Mucosa of descending colon (tissue), 3 donors: Measurements from ENCODE around the gene LGI2. TPM values are rescaled to one million over a fixed set of nuclear protein-coding genes. Genes with fewer than 3 reads are reported as not detected.

ENCODE experiments used
- ATAC-seq: fragments of 200-7000 bp; cut with Tn5 transposase; one replicate; pipeline ENCODE4 v1.9.1; 2020; ENCODE audit warnings: mild to moderate bottlenecking, moderate library complexity
- DNase-seq, 3 donors: peaks; one replicate each; pipeline ENCODE4 v3.0.0-alpha.2; 2020
- H3K36me3 ChIP-seq: fragments of 200-600 bp; one replicate; pipeline ENCODE4 v1.8.0; 2021; ENCODE audit warnings: low read depth, mild to moderate bottlenecking
- H3K4me1 ChIP-seq: fragments of 200-600 bp; one replicate; pipeline ENCODE4 v1.8.0; 2021; ENCODE audit warnings: low read depth, mild to moderate bottlenecking
- H3K4me3 ChIP-seq: fragments of 200-600 bp; one replicate; pipeline ENCODE4 v1.8.0; 2021; ENCODE audit warnings: mild to moderate bottlenecking
- H3K9me3 ChIP-seq: fragments of 200-600 bp; one replicate; pipeline ENCODE4 v1.8.0; 2021; ENCODE audit warnings: mild to moderate bottlenecking
- intact Hi-C, 2 donors: fragments of 100-400 bp; cut with DNase I in 1 of 2; cut with micrococcal nuclease in 1 of 2; formaldehyde crosslinking; loops; one replicate each; pipeline versions ENCODE4 v1.11.0 to v1.11.1; 2022; cut with DNase I, micrococcal nuclease
- long read RNA-seq, 2 donors: library from polyadenylated mRNA; unstranded; transcript quantifications; one replicate each; pipeline ENCODE4 v2.0.0, GENCODE V29; 2019 to 2021
- total RNA-seq, 3 donors: library from RNA; stranded (reverse); fragmentation: NEBNext Ultra II Directional in 2 of 3; extraction: Animal tissue kit (Norgen Biotek cat#: 25700) in 2 of 3; gene quantifications; one replicate each; pipeline versions ENCODE4 v1.2.1 to v1.2.4, GENCODE V29; 2021 to 2023
- TF ChIP-seq, protein P1 (sequence below): fragments of 200-600 bp; IDR thresholded peaks from one replicate; pipeline ENCODE4 v1.8.0; 2022; ENCODE audit warnings: antibody characterized with exemption, mild to moderate bottlenecking
- donor health status: DM: no; HTN: no; CAD: no; lungs with moderate emphysema.
- donor health status: DM: no; HTN: no; CAD: no.
- donor health status: DM: no; HTN: yes; CAD: no.

The LGI2 gene, protein sequence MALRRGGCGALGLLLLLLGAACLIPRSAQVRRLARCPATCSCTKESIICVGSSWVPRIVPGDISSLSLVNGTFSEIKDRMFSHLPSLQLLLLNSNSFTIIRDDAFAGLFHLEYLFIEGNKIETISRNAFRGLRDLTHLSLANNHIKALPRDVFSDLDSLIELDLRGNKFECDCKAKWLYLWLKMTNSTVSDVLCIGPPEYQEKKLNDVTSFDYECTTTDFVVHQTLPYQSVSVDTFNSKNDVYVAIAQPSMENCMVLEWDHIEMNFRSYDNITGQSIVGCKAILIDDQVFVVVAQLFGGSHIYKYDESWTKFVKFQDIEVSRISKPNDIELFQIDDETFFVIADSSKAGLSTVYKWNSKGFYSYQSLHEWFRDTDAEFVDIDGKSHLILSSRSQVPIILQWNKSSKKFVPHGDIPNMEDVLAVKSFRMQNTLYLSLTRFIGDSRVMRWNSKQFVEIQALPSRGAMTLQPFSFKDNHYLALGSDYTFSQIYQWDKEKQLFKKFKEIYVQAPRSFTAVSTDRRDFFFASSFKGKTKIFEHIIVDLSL
- 1 to 10 TPM in 1 of 3 donors, under 1 TPM in 2; 0.43 to 2.5 (median 0.53) TPM for total RNA-seq
- long read RNA-seq, donor 1, full-length matches to known transcripts, result 1 of 1 reads
- long read RNA-seq, donor 1, partial matches to known transcripts, result 0 of 1 reads
- long read RNA-seq, donor 1, other reads (novel, unspliced or antisense), result 0 of 1 reads
- long read RNA-seq, donor 2, result 0 reads

DNA sequence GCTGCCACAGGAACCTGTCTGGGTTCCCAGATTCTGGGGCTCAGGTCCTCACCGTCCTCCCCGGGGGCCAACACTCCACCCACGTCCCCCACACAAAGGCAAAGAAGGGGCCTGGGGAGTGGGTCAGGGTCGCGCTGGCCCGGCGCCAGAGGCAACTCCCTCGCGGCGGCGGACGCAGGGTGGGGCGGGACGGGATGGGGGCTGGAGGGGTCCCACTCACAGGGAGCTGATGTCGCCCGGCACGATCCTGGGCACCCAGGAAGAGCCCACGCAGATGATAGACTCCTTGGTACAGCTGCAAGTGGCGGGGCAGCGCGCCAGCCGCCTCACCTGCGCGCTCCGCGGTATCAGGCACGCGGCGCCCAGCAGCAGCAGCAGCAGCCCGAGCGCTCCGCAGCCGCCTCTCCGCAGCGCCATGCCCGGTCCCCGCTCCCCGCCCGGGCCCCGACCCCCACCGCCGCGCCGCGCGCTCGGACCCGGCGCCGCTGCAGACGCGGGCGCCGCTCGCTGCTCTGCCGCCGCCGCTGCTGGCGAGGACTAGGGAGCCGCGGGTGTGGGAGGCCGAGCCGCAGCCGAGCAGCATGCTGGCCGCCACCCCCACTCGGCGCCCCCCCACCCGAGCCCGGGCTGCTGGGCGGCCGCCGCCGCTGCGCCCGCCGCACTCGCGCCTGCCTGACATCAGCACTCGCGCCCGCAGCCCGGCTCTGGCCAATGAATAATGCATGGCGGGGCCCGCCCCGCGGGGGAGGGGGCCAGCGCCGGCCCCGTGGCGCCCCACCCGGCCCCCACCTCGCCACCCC lies at the start of gene LGI2:
Gene LGI2, minus strand, starts transcription at position 670 of the 800 bp plus-strand sequence. Its CDS starts 253 bp downstream, at position 417.
- DNase-seq, result peak in 2 of 3 donors; percentile 28 to 36
- Histone ChIP-seq H3K36me3 (no peaks in the 10 kb centered on the region), H3K4me3 (no peak within 1 kb of the TSS), H3K4me1 (peaks cover 3% of the 10 kb centered on the region), H3K9me3 (no peaks in the 10 kb centered on the region)
- peak; percentile 49 for ATAC-seq
- TF ChIP-seq, protein P1, sequence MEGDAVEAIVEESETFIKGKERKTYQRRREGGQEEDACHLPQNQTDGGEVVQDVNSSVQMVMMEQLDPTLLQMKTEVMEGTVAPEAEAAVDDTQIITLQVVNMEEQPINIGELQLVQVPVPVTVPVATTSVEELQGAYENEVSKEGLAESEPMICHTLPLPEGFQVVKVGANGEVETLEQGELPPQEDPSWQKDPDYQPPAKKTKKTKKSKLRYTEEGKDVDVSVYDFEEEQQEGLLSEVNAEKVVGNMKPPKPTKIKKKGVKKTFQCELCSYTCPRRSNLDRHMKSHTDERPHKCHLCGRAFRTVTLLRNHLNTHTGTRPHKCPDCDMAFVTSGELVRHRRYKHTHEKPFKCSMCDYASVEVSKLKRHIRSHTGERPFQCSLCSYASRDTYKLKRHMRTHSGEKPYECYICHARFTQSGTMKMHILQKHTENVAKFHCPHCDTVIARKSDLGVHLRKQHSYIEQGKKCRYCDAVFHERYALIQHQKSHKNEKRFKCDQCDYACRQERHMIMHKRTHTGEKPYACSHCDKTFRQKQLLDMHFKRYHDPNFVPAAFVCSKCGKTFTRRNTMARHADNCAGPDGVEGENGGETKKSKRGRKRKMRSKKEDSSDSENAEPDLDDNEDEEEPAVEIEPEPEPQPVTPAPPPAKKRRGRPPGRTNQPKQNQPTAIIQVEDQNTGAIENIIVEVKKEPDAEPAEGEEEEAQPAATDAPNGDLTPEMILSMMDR, result no peak
- intact Hi-C loops, result no loop called here

DNA sequence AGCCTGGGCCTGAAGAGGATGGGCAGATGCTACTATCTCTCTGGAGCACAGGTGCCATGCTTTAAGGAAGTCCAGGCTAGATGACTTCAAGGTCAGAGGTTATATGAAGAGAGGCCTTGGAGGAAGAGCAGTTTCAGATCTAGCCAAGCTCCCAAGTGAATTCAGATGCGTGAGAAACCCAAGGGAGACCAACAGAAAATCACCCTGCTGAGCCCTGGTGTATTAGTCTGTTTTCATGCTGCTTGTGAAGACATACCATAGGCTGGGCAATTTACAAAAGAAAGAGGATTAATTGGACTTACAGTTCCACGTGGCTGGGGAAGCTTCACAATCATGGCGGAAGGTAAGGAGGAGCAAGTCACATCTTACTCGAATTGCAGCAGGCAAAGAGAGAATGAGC lies 47.8 kb upstream of the LGI2 start:
- ATAC-seq (no peak), DNase-seq (no peak)
- no peaks in the 10 kb centered on the region for H3K9me3 ChIP-seq
- intact Hi-C loops, result no loop called here
- H3K4me3 ChIP-seq, result no peak overlapping the region
- H3K36me3 ChIP-seq, result no peaks in the 10 kb centered on the region
- TF ChIP-seq, protein P1, result no peak
- peaks cover 2% of the 10 kb centered on the region for H3K4me1 ChIP-seq

DNA sequence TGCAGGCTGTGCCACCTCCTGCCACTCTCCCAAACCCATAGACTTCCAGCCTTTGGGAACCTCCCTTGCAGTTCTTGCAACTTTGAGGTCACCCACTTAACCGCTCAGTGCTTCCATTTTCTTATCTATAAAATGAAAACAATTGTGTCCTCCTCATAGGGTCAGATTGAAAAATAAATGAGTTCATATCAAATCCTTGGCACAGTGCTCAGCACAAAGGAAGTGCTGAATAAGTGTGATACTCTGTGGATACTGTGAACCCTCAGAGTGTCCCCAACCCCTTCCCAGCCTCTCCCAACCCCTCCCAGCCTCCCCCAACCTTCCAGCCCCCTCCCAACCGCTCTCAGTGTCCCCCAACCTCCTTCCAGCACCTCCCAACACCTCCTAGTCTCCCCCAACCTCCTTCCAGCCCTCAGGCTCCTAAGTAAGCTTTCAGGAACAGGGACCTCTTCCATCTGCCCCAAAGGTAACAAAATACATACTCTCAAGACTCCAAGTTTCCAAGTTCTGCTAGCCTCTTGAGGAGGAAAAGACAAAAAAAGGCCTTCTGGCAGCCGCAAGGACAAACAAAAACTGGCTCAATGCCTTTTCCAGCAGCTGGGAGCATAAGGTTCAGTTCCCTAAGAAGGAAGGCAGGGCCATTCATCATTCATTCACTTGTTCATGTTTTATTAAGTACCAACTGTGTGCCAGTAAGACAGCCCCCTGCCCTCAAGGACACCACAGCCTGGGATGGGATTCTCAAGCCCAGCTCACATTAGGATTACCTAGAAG lies 46.1 kb upstream of the LGI2 start:
- H3K9me3 ChIP-seq, result no peaks in the 10 kb centered on the region
- no peaks in the 10 kb centered on the region for H3K4me1 ChIP-seq
- TF ChIP-seq, protein P1, result no peak
- intact Hi-C loops, result no loop called here
- DNase-seq (no peak), ATAC-seq (no peak)
- no peak overlapping the region for H3K4me3 ChIP-seq
- no peaks in the 10 kb centered on the region for H3K36me3 ChIP-seq

DNA sequence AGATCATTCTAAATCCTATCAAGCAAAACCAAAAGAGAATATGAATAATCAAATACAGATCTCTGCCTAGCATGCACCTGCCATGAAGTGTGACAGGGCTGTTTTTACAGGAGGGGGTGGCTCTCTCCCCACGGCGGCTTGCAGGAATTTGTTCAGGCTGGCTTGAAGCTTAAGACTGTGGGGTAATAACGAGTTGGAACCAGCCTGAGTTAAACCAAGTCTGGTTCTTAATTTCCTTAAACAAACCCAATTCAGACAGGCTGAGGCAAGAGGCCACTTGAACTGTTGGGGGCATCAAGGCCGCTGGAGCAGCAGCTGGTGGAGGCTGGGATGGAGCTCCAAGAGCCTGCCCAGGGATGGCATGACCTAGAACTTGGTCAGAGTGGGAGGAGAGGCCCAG lies 45.1 kb upstream of the LGI2 start:
- DNase-seq (no peak), ATAC-seq (no peak)
- Histone ChIP-seq H3K4me1 (no peaks in the 10 kb centered on the region), H3K36me3 (no peaks in the 10 kb centered on the region), H3K9me3 (no peaks in the 10 kb centered on the region), H3K4me3 (no peak overlapping the region)
- TF ChIP-seq, protein P1, result no peak
- intact Hi-C loops, result no loop called here

DNA sequence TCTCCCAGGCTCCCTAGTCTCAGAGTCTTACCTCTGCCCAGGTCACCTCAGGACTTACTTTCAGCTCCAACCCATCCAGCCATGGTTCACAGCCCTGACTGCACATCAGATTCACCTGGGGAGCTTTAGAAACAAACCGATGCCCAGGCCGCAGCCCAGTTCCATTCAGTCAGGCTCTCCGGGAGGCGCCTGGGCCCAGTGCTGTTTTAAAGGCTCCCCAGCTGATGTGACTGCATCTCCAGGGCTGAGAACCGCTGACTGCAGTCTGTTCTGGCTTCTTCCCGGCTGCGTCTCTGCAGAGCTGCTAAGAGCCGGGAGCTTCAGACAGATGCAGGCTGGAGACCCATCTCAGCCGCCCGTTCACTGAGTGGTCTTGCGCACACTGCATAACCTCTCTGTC lies 44.4 kb upstream of the LGI2 start:
- Histone ChIP-seq H3K4me1 (no peaks in the 10 kb centered on the region), H3K4me3 (no peak overlapping the region), H3K9me3 (no peaks in the 10 kb centered on the region), H3K36me3 (no peaks in the 10 kb centered on the region)
- ATAC-seq (no peak), DNase-seq (no peak)
- intact Hi-C loops, result no loop called here
- TF ChIP-seq, protein P1, result no peak
